GM23248 (cell line): ENCODE data around the gene IFNA17. TPM values are rescaled to one million over a fixed set of nuclear protein-coding genes. Genes with fewer than 3 reads are reported as not detected.

Experiments used
- DNase-seq: peaks from one replicate; pipeline ENCODE4 v3.0.0-alpha.2; 2015
- H2AFZ ChIP-seq: fragments of 200-600 bp; sonication (generic); 2 replicates; pipeline ENCODE4 v1.6.1; 2016; ENCODE audit warnings: antibody characterized with exemption
- H3F3A ChIP-seq: fragments of 200-600 bp; sonication (generic); 2 replicates; pipeline ENCODE4 v1.6.1; 2016; ENCODE audit warnings: mild to moderate bottlenecking, antibody characterized with exemption, mixed run types; ENCODE audit not compliant: insufficient read depth
- H3K27ac ChIP-seq: fragments of 200-600 bp; sonication (generic); 2 replicates; pipeline ENCODE4 v1.5.1; 2016; ENCODE audit warnings: mild to moderate bottlenecking
- H3K27me3 ChIP-seq: fragments of 200-600 bp; sonication (generic); replicated peaks from 2 replicates; pipeline ENCODE4 v1.6.1; 2016; ENCODE audit warnings: mild to moderate bottlenecking; ENCODE audit not compliant: insufficient read depth
- H3K36me3 ChIP-seq: fragments of 200-600 bp; sonication (generic); 2 replicates; pipeline ENCODE4 v1.6.1; 2016; ENCODE audit warnings: low read depth, mild to moderate bottlenecking
- H3K4me1 ChIP-seq: fragments of 200-600 bp; sonication (generic); 2 replicates; pipeline ENCODE4 v1.6.1; 2016; ENCODE audit warnings: mild to moderate bottlenecking; ENCODE audit not compliant: insufficient read depth
- H3K4me2 ChIP-seq: fragments of 200-600 bp; sonication (generic); one replicate; pipeline ENCODE4 v1.6.1; 2016; ENCODE audit warnings: mild to moderate bottlenecking; ENCODE audit not compliant: unreplicated experiment
- H3K4me3 ChIP-seq: fragments of 200-600 bp; sonication (generic); 2 replicates; pipeline ENCODE4 v1.5.1; 2016; ENCODE audit warnings: mild to moderate bottlenecking
- H3K79me2 ChIP-seq: fragments of 200-600 bp; sonication (generic); 2 replicates; pipeline ENCODE4 v1.6.1; 2016; ENCODE audit warnings: mild to moderate bottlenecking; ENCODE audit not compliant: insufficient read depth
- H3K9ac ChIP-seq: fragments of 200-600 bp; sonication (generic); 2 replicates; pipeline ENCODE4 v1.6.1; 2016; ENCODE audit warnings: mild to moderate bottlenecking
- H3K9me2 ChIP-seq: fragments of 200-600 bp; sonication (generic); 2 replicates; pipeline ENCODE4 v1.6.1; 2016; ENCODE audit warnings: mixed run types, mild to moderate bottlenecking, moderate library complexity; ENCODE audit not compliant: insufficient read depth
- H3K9me3 ChIP-seq: fragments of 200-600 bp; sonication (generic); one replicate; pipeline ENCODE4 v1.6.1; 2017; ENCODE audit warnings: low read depth
- H4K20me1 ChIP-seq: fragments of 200-600 bp; sonication (generic); 2 replicates; pipeline ENCODE4 v1.6.0; 2016; ENCODE audit not compliant: insufficient read depth
- EZH2 ChIP-seq: fragments of 200-600 bp; sonication (generic); IDR thresholded peaks from 2 replicates; pipeline ENCODE4 v1.6.1; 2018; ENCODE audit warnings: antibody characterized with exemption, mild to moderate bottlenecking; ENCODE audit not compliant: insufficient read depth, poor library complexity, severe bottlenecking
- EZH2phosphoT487 ChIP-seq: fragments of 200-600 bp; sonication (generic); IDR thresholded peaks from 2 replicates; pipeline ENCODE4 v1.6.1; 2018; ENCODE audit warnings: antibody characterized with exemption, moderate library complexity, mild to moderate bottlenecking, low read depth; ENCODE audit not compliant: insufficient read depth
- WGBS, 2 experiments: methylation state at CpG; one replicate each; pipeline ENCODE4 v1.1.6; 2015 to 2017; ENCODE audit warnings: low lambda C conversion rate in 2 of 2, low coverage in 1 of 2; ENCODE audit errors: missing lambda C conversion rate in 2 of 2; 5-methylcytosine and 5-hydroxymethylcytosine counted together
- in situ Hi-C: fragments of 300-500 bp; cut with MboI; formaldehyde crosslinking; loops from 2 replicates; pipeline ENCODE4 v1.15.0; 2020
- polyA plus RNA-seq: library from polyadenylated mRNA; unstranded; fragments of >200 nt; fragmentation: Nextera tagmentation; extraction: Ambion mirVana; gene quantifications from 2 replicates; pipeline ENCODE4 v1.2.1, GENCODE V29; 2016
- total RNA-seq: library from RNA; depleted of rRNA; stranded (reverse); fragments of >200 nt; shearing (Covaris generic); gene quantifications from 2 replicates; pipeline ENCODE4 v1.2.3, GENCODE V29; 2014; rRNA removed

Gene IFNA17
- total RNA-seq = not detected in 2 replicates
- not detected in 2 replicates for polyA plus RNA-seq

DNA sequence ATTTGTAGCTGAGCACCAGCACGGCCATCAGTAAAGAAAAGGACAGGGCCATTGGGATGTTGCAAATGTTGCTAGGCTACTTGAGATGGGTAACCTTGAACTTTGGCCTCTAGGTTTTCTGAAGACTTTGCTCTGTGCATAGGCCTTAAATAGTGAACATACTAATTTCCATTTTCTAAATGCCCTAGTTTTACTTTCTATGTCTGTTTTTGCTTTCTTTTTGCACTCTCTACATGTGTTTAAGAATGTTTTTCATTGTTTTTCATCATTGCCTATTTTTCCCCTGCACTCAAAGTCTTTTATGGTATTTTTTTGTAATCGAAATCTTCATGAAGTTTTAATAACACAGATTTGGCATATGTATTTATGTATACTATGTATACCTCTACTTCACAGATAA is at the start of gene IFNA17:
Gene IFNA17, minus strand, starts transcription at position 101 of the 400 bp plus-strand sequence. Its CDS starts 49 bp downstream, at position 52.
- Histone ChIP-seq H2AFZ (no peak within 1 kb of the TSS), H3K36me3 (no peaks in the 10 kb centered on the region), H3K4me2 (no peak within 1 kb of the TSS), H3K9me2 (no peaks in the 10 kb centered on the region), H3K79me2 (no peaks in the 10 kb centered on the region), H3K9ac (no peak within 1 kb of the TSS), H3K4me3 (no peak within 1 kb of the TSS), H4K20me1 (no peaks in the 10 kb centered on the region), H3K4me1 (no peaks in the 10 kb centered on the region), H3F3A (no peaks in the 10 kb centered on the region), H3K27me3 (peaks cover 10% of the 10 kb centered on the region), H3K27ac (no peak within 1 kb of the TSS), H3K9me3 (no peaks in the 10 kb centered on the region)
- WGBS, 2 experiments = 68 to 70% methylated on average over 2 of the region's 2 CpGs
- in situ Hi-C loops = loop anchor here (25.0 kb wide), 1 partner anchor 559 kb away; no protein-coding TSS in a partner anchor
- TF ChIP-seq EZH2phosphoT487 (no peak), EZH2 (no peak)
- DNase-seq = no peak

DNA sequence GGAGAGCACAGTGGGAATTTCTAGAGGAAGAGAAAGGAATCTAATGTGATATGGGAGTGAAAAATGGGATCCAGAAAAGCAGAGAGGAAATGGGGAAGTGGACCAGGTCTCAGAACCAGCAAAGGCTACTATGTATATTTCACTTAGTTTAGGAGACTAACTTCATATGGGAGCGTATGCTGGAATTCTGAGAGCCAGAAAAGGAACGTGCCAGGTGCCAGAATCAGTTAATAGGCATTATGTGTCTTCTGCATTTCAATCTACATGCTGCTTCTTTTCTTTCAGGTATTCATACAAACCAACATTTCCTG is 40.3 kb upstream of the IFNA17 start:
- TF ChIP-seq EZH2phosphoT487 = no peak
- no peak for TF ChIP-seq EZH2

DNA sequence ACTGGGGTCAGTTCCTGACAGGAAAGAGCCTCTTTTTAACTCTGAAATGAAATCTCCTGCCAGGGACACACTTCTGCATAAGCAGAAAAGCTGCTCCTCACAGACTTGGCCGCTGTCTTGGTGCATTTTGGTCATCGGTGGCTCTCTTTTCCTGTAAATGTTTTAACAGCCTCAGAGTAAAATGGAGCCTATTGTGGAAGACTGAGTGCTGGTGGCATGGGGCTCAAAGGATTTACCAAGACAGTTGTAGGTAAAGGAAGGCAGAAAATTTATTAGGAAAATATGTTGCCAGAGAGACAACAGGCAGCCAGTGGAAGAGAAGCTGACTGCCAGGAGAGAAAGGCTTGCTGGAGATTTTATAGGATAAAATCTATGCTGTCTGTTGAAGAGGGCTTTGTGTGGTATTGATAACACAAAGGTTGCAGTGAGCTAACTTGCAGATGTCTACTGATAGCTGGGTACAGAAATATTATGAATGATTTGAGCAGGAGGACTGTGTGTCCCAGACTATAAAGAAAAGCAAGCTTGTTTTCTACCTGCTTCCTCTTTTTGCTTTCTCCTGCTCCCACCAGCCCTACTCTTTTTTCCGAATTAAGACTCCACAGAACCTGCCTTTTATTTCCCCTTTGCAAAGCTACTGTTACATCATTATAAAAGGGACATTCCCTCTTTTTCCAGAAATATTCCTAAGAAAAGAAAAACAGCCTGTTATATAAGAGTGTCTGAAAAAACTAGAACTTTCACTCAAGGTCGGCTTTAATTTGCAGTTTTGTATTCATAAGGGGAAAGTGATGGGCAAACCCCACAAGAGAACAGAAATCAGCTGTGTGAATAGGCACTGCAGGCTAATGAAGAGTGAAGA is 39.7 kb upstream of the IFNA17 start:
- Histone ChIP-seq H3K4me1 (no peaks in the 10 kb centered on the region), H3F3A (no peaks in the 10 kb centered on the region), H3K9me2 (no peaks in the 10 kb centered on the region), H3K4me2 (no peak overlapping the region), H3K27me3 (peaks cover 50% of the 10 kb centered on the region), H3K9me3 (no peaks in the 10 kb centered on the region), H3K36me3 (no peaks in the 10 kb centered on the region), H4K20me1 (no peaks in the 10 kb centered on the region), H3K27ac (no peak overlapping the region), H3K79me2 (no peaks in the 10 kb centered on the region), H3K9ac (no peak overlapping the region), H2AFZ (no peak overlapping the region), H3K4me3 (no peak overlapping the region)
- WGBS, 2 experiments = 29 to 32% methylated on average over 4 of the region's 4 CpGs
- in situ Hi-C loops = no loop called here
- no peak for DNase-seq
- TF ChIP-seq EZH2 (no peak), EZH2phosphoT487 (no peak)

More for the DNA sequence above, 40.3 kb upstream of the IFNA17 start:
- no peak for DNase-seq
- no peaks in the 10 kb centered on the region for H3K9me2 ChIP-seq
- no peak overlapping the region for H3K4me3 ChIP-seq
- no peaks in the 10 kb centered on the region for H3K79me2 ChIP-seq
- H3K9ac ChIP-seq = no peak overlapping the region
- H3F3A ChIP-seq = no peaks in the 10 kb centered on the region
- no peaks in the 10 kb centered on the region for H4K20me1 ChIP-seq
- H3K9me3 ChIP-seq = no peaks in the 10 kb centered on the region
- no peaks in the 10 kb centered on the region for H3K4me1 ChIP-seq
- in situ Hi-C loops = no loop called here
- no peak overlapping the region for H3K4me2 ChIP-seq
- 6 to 10% methylated on average over 2 of the region's 2 CpGs for WGBS, 2 experiments
- H2AFZ ChIP-seq = no peak overlapping the region
- H3K27ac ChIP-seq = no peak overlapping the region
- H3K36me3 ChIP-seq = no peaks in the 10 kb centered on the region
- peaks cover 47% of the 10 kb centered on the region for H3K27me3 ChIP-seq

DNA sequence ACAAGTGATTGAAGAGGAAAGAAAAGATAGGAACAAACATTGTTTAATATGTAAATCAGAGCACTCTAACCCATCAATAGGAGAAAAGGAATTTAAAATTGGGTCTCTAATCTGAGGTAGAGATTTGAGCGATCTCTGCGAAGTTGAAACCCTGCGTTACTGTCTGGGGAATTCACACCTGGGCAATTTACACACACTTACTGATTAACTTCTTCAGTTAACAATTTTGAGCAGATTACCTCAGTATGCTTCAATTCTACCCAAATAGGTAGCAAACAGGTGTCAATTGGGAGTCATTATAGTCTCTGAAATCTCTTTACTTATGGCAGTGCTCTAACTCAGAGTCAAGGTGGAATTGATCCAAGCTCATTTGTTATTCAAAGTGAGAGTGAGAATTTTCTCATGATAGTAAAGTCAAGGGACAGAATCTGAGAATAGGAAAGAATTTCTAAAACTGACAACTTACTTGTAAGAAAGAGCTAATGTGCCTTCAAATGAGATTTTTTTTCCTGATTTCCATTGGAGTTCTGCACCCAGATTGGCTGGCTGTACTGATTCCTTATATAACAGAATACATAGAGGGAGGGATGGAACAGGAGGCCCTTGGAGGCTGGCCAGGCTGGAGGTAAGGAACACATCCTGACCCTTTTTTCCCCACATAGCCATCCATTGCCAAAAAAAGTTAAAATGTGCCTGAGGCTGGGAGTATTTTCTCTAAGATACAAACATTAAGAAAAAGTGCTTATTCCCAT is 38.9 kb upstream of the IFNA17 start:
- H3K9ac ChIP-seq = no peak overlapping the region
- H3K27me3 ChIP-seq = peaks cover 50% of the 10 kb centered on the region
- H3K4me1 ChIP-seq = no peaks in the 10 kb centered on the region
- H3K9me2 ChIP-seq = no peaks in the 10 kb centered on the region
- H3K36me3 ChIP-seq = no peaks in the 10 kb centered on the region
- H2AFZ ChIP-seq = no peak overlapping the region
- no peak overlapping the region for H3K4me3 ChIP-seq
- 11 to 16% methylated on average over 3 of the region's 3 CpGs for WGBS, 2 experiments
- no peak for TF ChIP-seq EZH2phosphoT487
- TF ChIP-seq EZH2 = no peak
- H3F3A ChIP-seq = no peaks in the 10 kb centered on the region
- no peaks in the 10 kb centered on the region for H3K79me2 ChIP-seq
- no peak overlapping the region for H3K4me2 ChIP-seq
- in situ Hi-C loops = no loop called here
- H3K27ac ChIP-seq = no peak overlapping the region
- DNase-seq = no peak
- no peaks in the 10 kb centered on the region for H3K9me3 ChIP-seq
- no peaks in the 10 kb centered on the region for H4K20me1 ChIP-seq
